ENCODE data around the gene CAPN5.

CAPN5 gene

GRCh38 chr11:77117492-77117891 lies 50.7 kb downstream of the CAPN5 start:
- H2AFZ ChIP-seq (ENCODE audit: low read length), result no peak overlapping the region
- H3K9me2 ChIP-seq (ENCODE audit: low read depth, low read length), result no peaks in the 10 kb centered on the region
- no peaks in the 10 kb centered on the region for H3K79me2 ChIP-seq (ENCODE audit: insufficient read depth, low read length)
- no peak overlapping the region for H3K27ac ChIP-seq (ENCODE audit: low read depth, low read length, poor library complexity, severe bottlenecking)
- no peaks in the 10 kb centered on the region for H3K9me3 ChIP-seq (ENCODE audit: low read length)
- no peaks in the 10 kb centered on the region for H3K36me3 ChIP-seq (ENCODE audit: insufficient read depth, low read length)
- no peak overlapping the region for H3K9ac ChIP-seq (ENCODE audit: low read length)
- H3K4me3 ChIP-seq (ENCODE audit: low read depth, low read length, poor library complexity, severe bottlenecking), result no peak overlapping the region
- H3K27me3 ChIP-seq (ENCODE audit: insufficient read depth, low read length), result no peaks in the 10 kb centered on the region
- H3K4me1 ChIP-seq (ENCODE audit: insufficient read depth, low read length, severe bottlenecking), result no peaks in the 10 kb centered on the region
- no peak overlapping the region for H3K4me2 ChIP-seq (ENCODE audit: low read length)
- TF ChIP-seq CTCF (IDR thresholded peaks at IDR 0.05; ENCODE audit: low read length) (no peak), EZH2 (IDR thresholded peaks at IDR 0.05; ENCODE audit: borderline replicate concordance, low read length) (no peak)
- no peaks in the 10 kb centered on the region for H3F3A ChIP-seq (ENCODE audit: insufficient read depth, low read length)
- H4K20me1 ChIP-seq (ENCODE audit: insufficient read depth, low read length), result no peaks in the 10 kb centered on the region

- no peaks in the 10 kb centered on the region for H3K4me1 ChIP-seq (ENCODE audit: insufficient read depth, low read length, severe bottlenecking)
- no peaks in the 10 kb centered on the region for H4K20me1 ChIP-seq (ENCODE audit: insufficient read depth, low read length)
- no peak overlapping the region for H3K4me3 ChIP-seq (ENCODE audit: low read depth, low read length, poor library complexity, severe bottlenecking)
- no peaks in the 10 kb centered on the region for H3K79me2 ChIP-seq (ENCODE audit: insufficient read depth, low read length)
- H3K9me2 ChIP-seq (ENCODE audit: low read depth, low read length), result no peaks in the 10 kb centered on the region
- H3K27me3 ChIP-seq (ENCODE audit: insufficient read depth, low read length), result no peaks in the 10 kb centered on the region
- H2AFZ ChIP-seq (ENCODE audit: low read length), result no peak overlapping the region
- H3K4me2 ChIP-seq (ENCODE audit: low read length), result no peak overlapping the region
- H3K27ac ChIP-seq (ENCODE audit: low read depth, low read length, poor library complexity, severe bottlenecking), result no peak overlapping the region
- TF ChIP-seq CTCF (IDR thresholded peaks at IDR 0.05; ENCODE audit: low read length) (no peak), EZH2 (IDR thresholded peaks at IDR 0.05; ENCODE audit: borderline replicate concordance, low read length) (no peak)
- no peaks in the 10 kb centered on the region for H3F3A ChIP-seq (ENCODE audit: insufficient read depth, low read length)
- H3K36me3 ChIP-seq (ENCODE audit: insufficient read depth, low read length), result no peaks in the 10 kb centered on the region
- no peaks in the 10 kb centered on the region for H3K9me3 ChIP-seq (ENCODE audit: low read length)
- no peak overlapping the region for H3K9ac ChIP-seq (ENCODE audit: low read length)
Measured at GRCh38 chr11:77118086-77118485, 51.3 kb downstream of the CAPN5 start.

GRCh38 chr11:77118971-77119370 lies 52.2 kb downstream of the CAPN5 start:
- Histone ChIP-seq H3K9ac (ENCODE audit: low read length) (no peak overlapping the region), H3K9me3 (ENCODE audit: low read length) (no peaks in the 10 kb centered on the region), H3F3A (ENCODE audit: insufficient read depth, low read length) (no peaks in the 10 kb centered on the region), H3K4me3 (ENCODE audit: low read depth, low read length, poor library complexity, severe bottlenecking) (no peak overlapping the region), H2AFZ (ENCODE audit: low read length) (no peak overlapping the region), H3K4me2 (ENCODE audit: low read length) (no peak overlapping the region), H3K27ac (ENCODE audit: low read depth, low read length, poor library complexity, severe bottlenecking) (no peak overlapping the region), H3K9me2 (ENCODE audit: low read depth, low read length) (no peaks in the 10 kb centered on the region), H3K27me3 (ENCODE audit: insufficient read depth, low read length) (no peaks in the 10 kb centered on the region), H4K20me1 (ENCODE audit: insufficient read depth, low read length) (no peaks in the 10 kb centered on the region), H3K79me2 (ENCODE audit: insufficient read depth, low read length) (no peaks in the 10 kb centered on the region), H3K36me3 (ENCODE audit: insufficient read depth, low read length) (no peaks in the 10 kb centered on the region), H3K4me1 (ENCODE audit: insufficient read depth, low read length, severe bottlenecking) (no peaks in the 10 kb centered on the region)
- no peak for TF ChIP-seq CTCF (IDR thresholded peaks at IDR 0.05; ENCODE audit: low read length)
- TF ChIP-seq EZH2 (IDR thresholded peaks at IDR 0.05; ENCODE audit: borderline replicate concordance, low read length), result no peak
